Panc1 (cell line): ENCODE data around the gene KLHDC10. TPM values are rescaled to one million over a fixed set of nuclear protein-coding genes. Genes with fewer than 3 reads are reported as not detected.

Experiments used
- ATAC-seq: fragments of 200-7000 bp; cut with Tn5 transposase; 2 replicates; pipeline ENCODE4 v1.9.1; 2020; ENCODE audit warnings: mild to moderate bottlenecking, moderate library complexity
- BruUV-seq: library from RNA; stranded (reverse); fragments of 400-500 nt; replicated peaks from 2 replicates; lab custom pipeline; 2021; lab: Mats Ljungman, UMichigan
- CTCF ChIA-PET: fragments of 300-600 bp; sonication (Branson Sonifier 250); formaldehyde crosslinking; loops from one replicate; lab custom pipeline; 2022; ENCODE audit warnings: antibody characterized with exemption; lab: Charles Lee
- POLR2A ChIA-PET: fragments of 300-600 bp; sonication (Branson Sonifier 250); formaldehyde crosslinking; loops from one replicate; lab custom pipeline; 2022; ENCODE audit warnings: antibody characterized with exemption; lab: Charles Lee
- DNase-seq: peaks from one replicate; pipeline ENCODE4 v3.0.0-alpha.2; 2010; ENCODE audit warnings: low read depth, low spot score
- H3K27ac ChIP-seq: 2 replicates; pipeline ENCODE4 v1.5.1; 2011; ENCODE audit warnings: mild to moderate bottlenecking, low read length, inconsistent platforms
- H3K27me3 ChIP-seq: fragments of 200-500 bp; sonication (Bioruptor generic); 2 replicates; pipeline ENCODE4 v1.6.0; 2014; ENCODE audit warnings: low read length, inconsistent platforms; ENCODE audit not compliant: control insufficient read depth, insufficient read depth
- H3K36me3 ChIP-seq: fragments of 200-500 bp; sonication (Bioruptor generic); 2 replicates; pipeline ENCODE4 v1.5.1; 2014; ENCODE audit warnings: inconsistent platforms, mild to moderate bottlenecking, low read length, moderate library complexity; ENCODE audit not compliant: control insufficient read depth, insufficient read depth
- H3K4me1 ChIP-seq: 2 replicates; pipeline ENCODE4 v1.5.1; 2011; ENCODE audit warnings: inconsistent platforms, mild to moderate bottlenecking, low read length, moderate library complexity; ENCODE audit not compliant: control insufficient read depth, insufficient read depth
- H3K4me3 ChIP-seq, 2 experiments: 2 replicates each; pipeline ENCODE4 v1.5.1; 2011 to 2012; ENCODE audit warnings: low read depth in 2 of 2, low read length in 2 of 2, mild to moderate bottlenecking in 2 of 2, inconsistent platforms in 1 of 2, moderate library complexity in 1 of 2
- H3K9me3 ChIP-seq: fragments of 200-500 bp; sonication (Bioruptor generic); 2 replicates; pipeline ENCODE4 v1.5.1; 2014; ENCODE audit warnings: low read depth, mild to moderate bottlenecking, inconsistent platforms, low read length, moderate library complexity; ENCODE audit not compliant: control insufficient read depth, insufficient read depth
- CTCF ChIP-seq: fragments of 450-650 bp; IDR thresholded peaks from 2 replicates; pipeline ENCODE4 v1.5.1; 2017; ENCODE audit warnings: mild to moderate bottlenecking
- POLR2AphosphoS5 ChIP-seq: IDR thresholded peaks from 2 replicates; pipeline ENCODE4 v1.6.1; 2012; ENCODE audit warnings: mild to moderate bottlenecking, low read depth, low read length, moderate library complexity
- REST ChIP-seq, 2 experiments: IDR thresholded peaks; 2 replicates each; pipeline ENCODE4 v1.6.1; 2011 to 2012; ENCODE audit warnings: low read depth in 2 of 2, control low read depth in 1 of 2, low read length in 1 of 2, mild to moderate bottlenecking in 1 of 2, moderate library complexity in 1 of 2; ENCODE audit not compliant: insufficient read depth in 1 of 2
- SIN3A ChIP-seq: IDR thresholded peaks from 2 replicates; pipeline ENCODE4 v1.6.1; 2012; ENCODE audit warnings: low read depth, mild to moderate bottlenecking, low read length, moderate library complexity, borderline replicate concordance; ENCODE audit not compliant: insufficient read depth
- TCF7L2 ChIP-seq: IDR thresholded peaks from 2 replicates; pipeline ENCODE4 v1.6.1; 2011; ENCODE audit warnings: mild to moderate bottlenecking, low read depth, low read length, inconsistent platforms
- in situ Hi-C: cut with HindIII; loops from 2 replicates; pipeline ENCODE4 v1.10.0; 2016; ENCODE audit warnings: low sequenced_read_pairs, low pct_unique_long_range_greater_than_20kb
- intact Hi-C: fragments of 100-400 bp; cut with micrococcal nuclease; formaldehyde crosslinking; loops from one replicate; pipeline ENCODE4 v1.10.0; 2022; ENCODE audit not compliant: unreplicated experiment
- total RNA-seq: library from RNA; stranded (reverse); gene quantifications from one replicate; pipeline ENCODE4 v1.2.1, GENCODE V29; 2021; ENCODE audit not compliant: unreplicated experiment

KLHDC10 gene
- total RNA-seq, 1 experiment from 2014 or later = 26.7 TPM

GRCh38 chr7:130127821-130128317 lies 57.5 kb downstream of the KLHDC10 start:
- peaks cover 19% of the 10 kb centered on the region for H3K36me3 ChIP-seq
- CTCF ChIA-PET = no interaction called here
- no peak for ATAC-seq
- BruUV-seq = no TSS peak
- no peaks in the 10 kb centered on the region for H3K27me3 ChIP-seq
- 0 out of 2 replicates have a peak, but pooled peaks cover 6% of the 10 kb centered on the region for H3K4me1 ChIP-seq
- H3K27ac ChIP-seq = 0 out of 2 replicates have a peak overlapping the region, but pooled peaks have one; percentile 0
- DNase-seq = no peak
- POLR2A ChIA-PET = no interaction called here
- H3K4me3 ChIP-seq = no peak overlapping the region
- no peaks in the 10 kb centered on the region for H3K9me3 ChIP-seq
- in situ Hi-C loops = no loop called here
- intact Hi-C loops = no loop called here
- peak; percentile 68; the same call in 1 of the 2 replicates for TF ChIP-seq TCF7L2
- no peak for TF ChIP-seq POLR2AphosphoS5

- no TSS peak for BruUV-seq
- H3K9me3 ChIP-seq = no peaks in the 10 kb centered on the region
- no peak for ATAC-seq
- in situ Hi-C loops (no loop called here), intact Hi-C loops (no loop called here)
- H3K27ac ChIP-seq = no peak overlapping the region
- ChIA-PET CTCF (interaction anchor here (0.6 kb wide), 1 partner anchor 362 kb away, joined by 3 read pairs; no protein-coding TSS in a partner anchor), POLR2A (no interaction called here)
- peaks cover 13% of the 10 kb centered on the region for H3K36me3 ChIP-seq
- TF ChIP-seq CTCF (no peak), SIN3A (no peak), REST (IDR thresholded peaks at IDR 0.05; ENCODE audit: insufficient read depth in 1 of 2, low read depth in 2 of 2, low read length in 1 of 2) (no peak), TCF7L2 (no peak)
- H3K4me1 ChIP-seq = 0 out of 2 replicates have a peak, but pooled peaks cover 6% of the 10 kb centered on the region
- no peak overlapping the region for H3K4me3 ChIP-seq
- no peak for DNase-seq
- H3K27me3 ChIP-seq = no peaks in the 10 kb centered on the region
Measured at GRCh38 chr7:130129011-130129411, 58.7 kb downstream of the KLHDC10 start.

- no TSS peak for BruUV-seq
- ATAC-seq = no peak
- TF ChIP-seq SIN3A = no peak
- TF ChIP-seq POLR2AphosphoS5 = no peak
- Histone ChIP-seq H3K27ac (no peak overlapping the region), H3K4me1 (0 out of 2 replicates have a peak, but pooled peaks cover 6% of the 10 kb centered on the region), H3K9me3 (no peaks in the 10 kb centered on the region), H3K36me3 (peaks cover 16% of the 10 kb centered on the region), H3K27me3 (no peaks in the 10 kb centered on the region), H3K4me3 (no peak overlapping the region)
- intact Hi-C loops = no loop called here
- no peak for DNase-seq
- POLR2A ChIA-PET = no interaction called here
- in situ Hi-C loops = no loop called here
- CTCF ChIA-PET = no interaction called here
Measured at GRCh38 chr7:130131191-130131834, 61.0 kb downstream of the KLHDC10 start.
